ENCODE measurements around the gene TMA7B. TPM values are rescaled to one million over a fixed set of nuclear protein-coding genes. Genes with fewer than 3 reads are reported as not detected.
A peak's percentile ranks its signal among the peaks of the same experiment; 100 is the strongest.

Gene TMA7B
- total RNA-seq, 3 donors from 2014 or later: 0.16 TPM; not detected in 2

DNA sequence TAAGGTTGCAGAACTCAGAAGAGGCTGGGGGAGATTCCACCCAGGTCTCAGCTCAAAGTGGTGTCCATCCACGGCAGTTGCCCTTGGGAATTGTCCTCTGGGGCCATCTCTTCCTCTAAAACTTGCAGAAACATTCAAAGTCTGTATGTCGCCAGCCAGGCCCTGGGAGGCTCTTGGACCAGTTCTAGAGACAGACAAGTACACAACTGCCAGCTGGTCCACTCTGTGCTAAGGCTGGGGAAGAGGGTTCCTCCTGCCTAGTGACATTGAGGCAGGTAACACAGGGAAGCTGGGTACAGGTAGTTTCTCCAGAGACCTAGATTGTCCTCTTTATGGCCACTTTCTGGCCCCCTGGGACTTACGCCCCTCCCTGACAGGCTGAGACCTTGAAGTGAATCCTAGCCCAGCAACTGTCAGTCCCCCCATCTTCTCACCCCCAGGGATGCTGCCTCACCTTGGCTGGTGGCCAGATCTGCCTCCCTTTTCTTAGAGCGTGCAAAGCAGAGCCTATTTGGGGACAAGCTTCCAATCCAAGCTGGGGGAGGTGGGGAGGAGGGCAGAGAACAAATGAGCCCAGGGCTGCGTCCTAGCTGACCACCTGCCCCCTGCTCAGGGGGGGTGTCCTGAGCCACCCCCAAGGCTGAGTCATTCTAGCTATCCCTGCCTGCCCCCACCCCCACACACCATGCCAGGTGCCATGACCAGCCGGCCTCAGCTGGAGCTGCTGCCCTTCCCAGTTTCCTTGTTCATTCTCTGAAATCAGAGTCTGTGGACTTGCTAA is 42.9 kb downstream of the TMA7B start:
- peaks cover 0 to 20% of the 10 kb centered on the region in 2 donors for H3K4me1 ChIP-seq
- H3K9me3 ChIP-seq: no peaks in the 10 kb centered on the region
- peak overlapping the region in 1 of 2 donors; percentile 30 for H3K27ac ChIP-seq
- intact Hi-C loops (cut with DNase I; ENCODE audit: low total_unique reads): no loop called here
- no peaks in the 10 kb centered on the region for H3K27me3 ChIP-seq
- no peak for DNase-seq (ENCODE audit: low spot score in 2 of 2)
- H3K4me3 ChIP-seq: no peak overlapping the region
- TF ChIP-seq, protein P1, sequence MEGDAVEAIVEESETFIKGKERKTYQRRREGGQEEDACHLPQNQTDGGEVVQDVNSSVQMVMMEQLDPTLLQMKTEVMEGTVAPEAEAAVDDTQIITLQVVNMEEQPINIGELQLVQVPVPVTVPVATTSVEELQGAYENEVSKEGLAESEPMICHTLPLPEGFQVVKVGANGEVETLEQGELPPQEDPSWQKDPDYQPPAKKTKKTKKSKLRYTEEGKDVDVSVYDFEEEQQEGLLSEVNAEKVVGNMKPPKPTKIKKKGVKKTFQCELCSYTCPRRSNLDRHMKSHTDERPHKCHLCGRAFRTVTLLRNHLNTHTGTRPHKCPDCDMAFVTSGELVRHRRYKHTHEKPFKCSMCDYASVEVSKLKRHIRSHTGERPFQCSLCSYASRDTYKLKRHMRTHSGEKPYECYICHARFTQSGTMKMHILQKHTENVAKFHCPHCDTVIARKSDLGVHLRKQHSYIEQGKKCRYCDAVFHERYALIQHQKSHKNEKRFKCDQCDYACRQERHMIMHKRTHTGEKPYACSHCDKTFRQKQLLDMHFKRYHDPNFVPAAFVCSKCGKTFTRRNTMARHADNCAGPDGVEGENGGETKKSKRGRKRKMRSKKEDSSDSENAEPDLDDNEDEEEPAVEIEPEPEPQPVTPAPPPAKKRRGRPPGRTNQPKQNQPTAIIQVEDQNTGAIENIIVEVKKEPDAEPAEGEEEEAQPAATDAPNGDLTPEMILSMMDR (IDR thresholded peaks at IDR 0.05): no peak
- TF ChIP-seq POLR2A (IDR thresholded peaks at IDR 0.05): no peak
- no peak for TF ChIP-seq POLR2AphosphoS5 (IDR thresholded peaks at IDR 0.05)
- no peaks in the 10 kb centered on the region for H3K36me3 ChIP-seq

- peak overlapping the region; percentile 37 to 59 for H3K27ac ChIP-seq
- no peaks in the 10 kb centered on the region for H3K27me3 ChIP-seq
- H3K4me1 ChIP-seq: peaks cover 0 to 12% of the 10 kb centered on the region in 2 donors
- H3K9me3 ChIP-seq: no peaks in the 10 kb centered on the region
- intact Hi-C loops (cut with DNase I; ENCODE audit: low total_unique reads): no loop called here
- no peaks in the 10 kb centered on the region for H3K36me3 ChIP-seq
- no peak overlapping the region for H3K4me3 ChIP-seq
- no peak for DNase-seq (ENCODE audit: low spot score in 2 of 2)
- TF ChIP-seq POLR2A (IDR thresholded peaks at IDR 0.05) (no peak), POLR2AphosphoS5 (IDR thresholded peaks at IDR 0.05) (no peak)
- TF ChIP-seq, protein P1 (IDR thresholded peaks at IDR 0.05): no peak
Measured at GRCh38 chr22:40004836-40005235, 44.6 kb downstream of the TMA7B start.

DNA sequence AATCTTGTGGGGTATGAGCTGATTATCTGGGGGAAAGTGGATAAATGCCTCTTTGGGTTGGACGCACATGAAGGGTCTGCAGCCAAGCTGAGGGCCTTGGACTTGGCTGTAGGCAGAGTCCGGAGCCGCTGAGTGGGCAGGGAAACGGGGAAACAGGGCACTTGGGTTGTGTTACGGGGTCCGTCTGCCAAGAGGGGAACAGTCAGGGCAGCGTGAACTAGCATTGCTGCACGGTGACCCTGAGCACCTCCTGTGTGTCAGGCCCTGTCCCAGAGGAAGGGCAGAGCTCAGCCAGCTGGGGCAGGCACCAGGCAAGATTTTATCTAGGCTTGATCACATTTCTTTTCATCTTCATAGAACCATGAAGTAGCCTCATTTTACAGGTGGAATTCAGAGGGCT is 46.4 kb downstream of the TMA7B start:
- intact Hi-C loops (cut with DNase I; ENCODE audit: low total_unique reads): no loop called here
- Histone ChIP-seq H3K9me3 (no peaks in the 10 kb centered on the region), H3K4me3 (no peak overlapping the region), H3K36me3 (no peaks in the 10 kb centered on the region), H3K4me1 (peaks cover 0 to 8% of the 10 kb centered on the region in 2 donors), H3K27me3 (no peaks in the 10 kb centered on the region), H3K27ac (peak overlapping the region; percentile 30 to 36)
- TF ChIP-seq POLR2AphosphoS5 (IDR thresholded peaks at IDR 0.05): no peak
- TF ChIP-seq, protein P1 (IDR thresholded peaks at IDR 0.05): no peak
- no peak for TF ChIP-seq POLR2A (IDR thresholded peaks at IDR 0.05)
- no peak for DNase-seq (ENCODE audit: low spot score in 2 of 2)

- intact Hi-C loops (cut with DNase I; ENCODE audit: low total_unique reads): no loop called here
- H3K4me1 ChIP-seq: peaks cover 0 to 8% of the 10 kb centered on the region in 2 donors
- no peak for DNase-seq (ENCODE audit: low spot score in 2 of 2)
- no peaks in the 10 kb centered on the region for H3K9me3 ChIP-seq
- H3K27me3 ChIP-seq: no peaks in the 10 kb centered on the region
- no peak overlapping the region for H3K4me3 ChIP-seq
- peak overlapping the region in 1 of 2 donors; percentile 69 for H3K27ac ChIP-seq
- no peaks in the 10 kb centered on the region for H3K36me3 ChIP-seq
- TF ChIP-seq, protein P1 (IDR thresholded peaks at IDR 0.05): no peak
- TF ChIP-seq POLR2A (IDR thresholded peaks at IDR 0.05): no peak
- no peak for TF ChIP-seq POLR2AphosphoS5 (IDR thresholded peaks at IDR 0.05)
Measured at GRCh38 chr22:40007853-40008710, 47.9 kb downstream of the TMA7B start.
